Endothelial cell of umbilical vein (primary cell): ENCODE data around the gene ASB6. TPM values are rescaled to one million over a fixed set of nuclear protein-coding genes. Genes with fewer than 3 reads are reported as not detected.

Source experiments
- BruUV-seq: library from RNA; stranded (reverse); fragments of 400-500 nt; replicated peaks from 2 replicates; lab custom pipeline; 2021; lab: Mats Ljungman, UMichigan
- CTCF ChIA-PET: fragments of 300-600, 350-600 bp; sonication (Branson Sonifier 250); formaldehyde crosslinking; loops from one replicate; lab custom pipeline; 2021; ENCODE audit warnings: antibody characterized with exemption, inconsistent platforms; lab: Charles Lee
- POLR2A ChIA-PET: fragments of 300-600, 350-600 bp; sonication (Branson Sonifier 250); formaldehyde crosslinking; loops from one replicate; lab custom pipeline; 2021; ENCODE audit warnings: antibody characterized with exemption, inconsistent platforms; lab: Charles Lee
- DNase-seq: peaks from one replicate; pipeline ENCODE4 v3.0.0-alpha.2; 2011; ENCODE audit warnings: low read depth, low spot score
- FAIRE-seq: peaks from 2 replicates; lab custom pipeline; 2011; peaks lifted over from hg19 to GRCh38; lab: Jason Lieb, UNC
- H2AFZ ChIP-seq: 2 replicates; pipeline ENCODE4 v1.6.0; 2012; ENCODE audit warnings: low read depth, low read length, control low read depth, inconsistent platforms
- H3K27ac ChIP-seq: 2 replicates; pipeline ENCODE4 v1.5.1; 2011; ENCODE audit warnings: low read depth, mild to moderate bottlenecking, control low read depth, low read length, moderate library complexity; ENCODE audit not compliant: insufficient read depth
- H3K27me3 ChIP-seq, 2 experiments: 2 replicates each; pipeline versions ENCODE4 v1.6.0 to v1.6.1; 2011; ENCODE audit warnings: low read length in 2 of 2, mixed read lengths in 1 of 2; ENCODE audit not compliant: control insufficient read depth in 2 of 2, insufficient read depth in 2 of 2
- H3K36me3 ChIP-seq, 2 experiments: 2 replicates in 1 of 2; 3 replicates in 1 of 2; pipeline ENCODE4 v1.5.1; 2011; ENCODE audit warnings: low read length in 2 of 2, mild to moderate bottlenecking in 1 of 2, moderate library complexity in 1 of 2; ENCODE audit not compliant: control insufficient read depth in 2 of 2, insufficient read depth in 2 of 2; ENCODE audit errors: extremely low read depth in 1 of 2
- H3K4me1 ChIP-seq: 3 replicates; pipeline ENCODE4 v1.5.1; 2011; ENCODE audit warnings: mild to moderate bottlenecking, low read length; ENCODE audit not compliant: control insufficient read depth, insufficient read depth; ENCODE audit errors: extremely low read depth
- H3K4me2 ChIP-seq: 2 replicates; pipeline ENCODE4 v1.6.1; 2011; ENCODE audit warnings: low read length, control low read depth, mixed read lengths; ENCODE audit not compliant: insufficient read depth
- H3K4me3 ChIP-seq, 3 experiments: fragments of 200-600 bp in 1 of 3; sonication (generic), shearing (Covaris generic) in 1 of 3; replicated peaks in 1 of 3; 2 replicates each; pipeline ENCODE4 v1.5.1; 2011 to 2016; ENCODE audit warnings: control low read depth in 3 of 3, low read length in 3 of 3, mild to moderate bottlenecking in 2 of 3, inconsistent platforms in 1 of 3, low read depth in 1 of 3, moderate library complexity in 1 of 3; ENCODE audit not compliant: insufficient read depth in 1 of 3
- H3K79me2 ChIP-seq: 2 replicates; pipeline ENCODE4 v1.6.0; 2012; ENCODE audit warnings: low read length, inconsistent platforms; ENCODE audit not compliant: control insufficient read depth, insufficient read depth
- H3K9ac ChIP-seq: replicated peaks from 2 replicates; pipeline ENCODE3; 2011; ENCODE audit warnings: low read length, control low read depth; ENCODE audit not compliant: insufficient read depth; ENCODE audit errors: extremely low read depth
- H3K9me1 ChIP-seq: replicated peaks from 3 replicates; pipeline ENCODE4 v1.6.0; 2011; ENCODE audit warnings: mild to moderate bottlenecking, low read length; ENCODE audit not compliant: control insufficient read depth, insufficient read depth; ENCODE audit errors: extremely low read depth
- H3K9me3 ChIP-seq: replicated peaks from 2 replicates; pipeline ENCODE4 v1.5.1; 2012; ENCODE audit warnings: low read length, inconsistent platforms; ENCODE audit not compliant: control insufficient read depth, insufficient read depth
- H4K20me1 ChIP-seq: replicated peaks from 2 replicates; pipeline ENCODE3; 2011; ENCODE audit warnings: mild to moderate bottlenecking, low read length; ENCODE audit not compliant: control insufficient read depth, insufficient read depth; ENCODE audit errors: extremely low read depth
- EZH2 ChIP-seq: IDR thresholded peaks from 2 replicates; pipeline ENCODE4 v1.6.1; 2012; ENCODE audit warnings: borderline replicate concordance, low read depth, mild to moderate bottlenecking, moderate library complexity, low read length, inconsistent platforms; ENCODE audit not compliant: severe bottlenecking
- FOS ChIP-seq: IDR thresholded peaks from 2 replicates; pipeline ENCODE4 v1.6.1; 2011; ENCODE audit warnings: mild to moderate bottlenecking, low read length, moderate library complexity, borderline replicate concordance; ENCODE audit not compliant: insufficient read depth
- GATA2 ChIP-seq: IDR thresholded peaks from 2 replicates; pipeline ENCODE4 v1.7.0; 2011; ENCODE audit warnings: low read depth, mild to moderate bottlenecking, moderate library complexity, mixed read lengths, low read length; ENCODE audit not compliant: insufficient read length, insufficient read depth
- JUN ChIP-seq: IDR thresholded peaks from 2 replicates; pipeline ENCODE4 v1.6.1; 2011; ENCODE audit warnings: borderline replicate concordance, low read depth; ENCODE audit not compliant: insufficient read length, insufficient read depth
- MYC ChIP-seq: IDR thresholded peaks from one replicate; pipeline ENCODE4 v1.6.1; 2011; ENCODE audit warnings: mild to moderate bottlenecking, low read depth, low read length
- POLR2A ChIP-seq: IDR thresholded peaks from 2 replicates; pipeline ENCODE4 v1.6.1; 2012; ENCODE audit warnings: low read depth, mild to moderate bottlenecking, control low read depth, low read length
- POLR2AphosphoS5 ChIP-seq: IDR thresholded peaks from 2 replicates; pipeline ENCODE4 v1.6.1; 2012; ENCODE audit warnings: low read depth, mild to moderate bottlenecking, control low read depth, low read length, moderate library complexity; ENCODE audit not compliant: insufficient read depth
- dilution Hi-C: fragments of 300-500 bp; cut with MboI; formaldehyde crosslinking; loops from one replicate; pipeline ENCODE4 v1.15.0; 2019; ENCODE audit warnings: low sequenced_read_pairs; ENCODE audit not compliant: extremely low pct_ligation_motif_present
- intact Hi-C: fragments of 100-400 bp; cut with micrococcal nuclease; formaldehyde crosslinking; loops from one replicate; pipeline ENCODE4 v1.10.0; 2022
- polyA plus RNA-seq, 4 experiments: library from polyadenylated mRNA; depleted of rRNA in 3 of 4; stranded (reverse) in 3 of 4; unstranded in 1 of 4; fragments of >200 nt; gene quantifications; 2 replicates each; pipeline versions ENCODE4 v1.2.1 to v1.2.3, GENCODE V29; 2011 to 2012; ENCODE audit warnings: missing spikeins in 1 of 4
- total RNA-seq: library from RNA; stranded (reverse); gene quantifications from 2 replicates; pipeline ENCODE4 v1.2.3, GENCODE V29; 2021
- TF ChIP-seq, protein P1 (sequence below), 2 donors: IDR thresholded peaks; 1 replicate in 1 of 2; 2 replicates in 1 of 2; pipeline ENCODE4 v1.5.1; 2011; ENCODE audit warnings: low read length in 2 of 2, mild to moderate bottlenecking in 2 of 2, moderate library complexity in 2 of 2, control low read depth in 1 of 2, inconsistent platforms in 1 of 2, low read depth in 1 of 2; ENCODE audit not compliant: insufficient read depth in 1 of 2; ENCODE audit errors: extremely low read depth in 1 of 2
- TF ChIP-seq, protein P2 (sequence below): IDR thresholded peaks from 2 replicates; pipeline ENCODE4 v1.6.1; 2011; ENCODE audit not compliant: insufficient read depth, insufficient read length

The ASB6 gene
- total and polyA plus RNA-seq, 2 donors (not counting 3 experiments of a cell fraction or from before 2014, with no cell fraction given) = 20.3 to 23.8 TPM

DNA sequence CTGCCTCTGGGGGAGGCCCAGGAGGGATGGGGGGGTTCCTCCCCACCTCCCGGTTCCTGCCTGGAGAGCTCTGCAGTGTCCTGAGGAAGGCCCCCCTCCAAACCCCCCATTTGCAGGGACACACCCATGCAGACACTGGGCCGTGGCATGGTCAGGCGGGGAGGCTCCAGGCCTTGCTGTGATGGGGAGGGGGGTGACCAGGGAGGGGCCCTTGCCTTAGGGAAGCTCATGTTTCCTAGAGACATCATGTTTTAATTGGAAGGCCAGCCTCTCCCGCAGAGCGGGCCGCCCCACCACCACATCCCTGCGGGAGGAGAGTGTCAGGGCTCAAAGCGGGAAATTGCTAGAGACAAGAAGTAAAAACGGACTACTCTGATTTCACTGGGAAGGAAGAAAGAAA lies 35.5 kb upstream of the ASB6 start:
- intact Hi-C loops = no loop called here
- CTCF ChIA-PET = interaction anchor here (1.4 kb wide), 1 partner anchor 50 kb away, joined by 4 read pairs; no protein-coding TSS in a partner anchor
- DNase-seq (no peak), FAIRE-seq (no peak)
- dilution Hi-C loops = no loop called here
- H4K20me1 ChIP-seq = no peaks in the 10 kb centered on the region
- no peaks in the 10 kb centered on the region for H3K79me2 ChIP-seq
- TF ChIP-seq POLR2A = no peak
- TF ChIP-seq, protein P1, sequence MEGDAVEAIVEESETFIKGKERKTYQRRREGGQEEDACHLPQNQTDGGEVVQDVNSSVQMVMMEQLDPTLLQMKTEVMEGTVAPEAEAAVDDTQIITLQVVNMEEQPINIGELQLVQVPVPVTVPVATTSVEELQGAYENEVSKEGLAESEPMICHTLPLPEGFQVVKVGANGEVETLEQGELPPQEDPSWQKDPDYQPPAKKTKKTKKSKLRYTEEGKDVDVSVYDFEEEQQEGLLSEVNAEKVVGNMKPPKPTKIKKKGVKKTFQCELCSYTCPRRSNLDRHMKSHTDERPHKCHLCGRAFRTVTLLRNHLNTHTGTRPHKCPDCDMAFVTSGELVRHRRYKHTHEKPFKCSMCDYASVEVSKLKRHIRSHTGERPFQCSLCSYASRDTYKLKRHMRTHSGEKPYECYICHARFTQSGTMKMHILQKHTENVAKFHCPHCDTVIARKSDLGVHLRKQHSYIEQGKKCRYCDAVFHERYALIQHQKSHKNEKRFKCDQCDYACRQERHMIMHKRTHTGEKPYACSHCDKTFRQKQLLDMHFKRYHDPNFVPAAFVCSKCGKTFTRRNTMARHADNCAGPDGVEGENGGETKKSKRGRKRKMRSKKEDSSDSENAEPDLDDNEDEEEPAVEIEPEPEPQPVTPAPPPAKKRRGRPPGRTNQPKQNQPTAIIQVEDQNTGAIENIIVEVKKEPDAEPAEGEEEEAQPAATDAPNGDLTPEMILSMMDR (IDR thresholded peaks at IDR 0.05; ENCODE audit: extremely low read depth in 1 of 2, insufficient read depth in 1 of 2, low read depth in 1 of 2, low read length in 2 of 2) = no peak
- no peak for TF ChIP-seq FOS
- TF ChIP-seq EZH2 = no peak
- TF ChIP-seq MYC = no peak
- TF ChIP-seq GATA2 = no peak
- no peak for TF ChIP-seq JUN
- TF ChIP-seq, protein P2, sequence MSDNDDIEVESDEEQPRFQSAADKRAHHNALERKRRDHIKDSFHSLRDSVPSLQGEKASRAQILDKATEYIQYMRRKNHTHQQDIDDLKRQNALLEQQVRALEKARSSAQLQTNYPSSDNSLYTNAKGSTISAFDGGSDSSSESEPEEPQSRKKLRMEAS = no peak
- no peak for TF ChIP-seq POLR2AphosphoS5
- peaks cover 0 to 1% of the 10 kb centered on the region in 2 experiments for H3K27me3 ChIP-seq
- H3K27ac ChIP-seq = no peak overlapping the region
- no peaks in the 10 kb centered on the region for H3K4me1 ChIP-seq
- no peaks in the 10 kb centered on the region for H3K9me1 ChIP-seq
- H3K9ac ChIP-seq = no peak overlapping the region
- H3K36me3 ChIP-seq = no peaks in the 10 kb centered on the region
- no peak overlapping the region for H3K4me3 ChIP-seq
- POLR2A ChIA-PET = no interaction called here
- no peak overlapping the region for H3K4me2 ChIP-seq
- BruUV-seq = no TSS peak
- H2AFZ ChIP-seq = no peak overlapping the region
- no peaks in the 10 kb centered on the region for H3K9me3 ChIP-seq
